Endothelial cell of umbilical vein (primary cell): ENCODE results near the gene CIDEB. TPM values are rescaled to one million over a fixed set of nuclear protein-coding genes. Genes with fewer than 3 reads are reported as not detected.

ENCODE experiments used
- BruUV-seq: library from RNA; stranded (reverse); fragments of 400-500 nt; replicated peaks from 2 replicates; lab custom pipeline; 2021; lab: Mats Ljungman, UMichigan
- CTCF ChIA-PET: fragments of 300-600, 350-600 bp; sonication (Branson Sonifier 250); formaldehyde crosslinking; loops from one replicate; lab custom pipeline; 2021; ENCODE audit warnings: antibody characterized with exemption, inconsistent platforms; lab: Charles Lee
- POLR2A ChIA-PET: fragments of 300-600, 350-600 bp; sonication (Branson Sonifier 250); formaldehyde crosslinking; loops from one replicate; lab custom pipeline; 2021; ENCODE audit warnings: antibody characterized with exemption, inconsistent platforms; lab: Charles Lee
- DNase-seq: peaks from one replicate; pipeline ENCODE4 v3.0.0-alpha.2; 2011; ENCODE audit warnings: low read depth, low spot score
- FAIRE-seq: peaks from 2 replicates; lab custom pipeline; 2011; peaks lifted over from hg19 to GRCh38; lab: Jason Lieb, UNC
- H2AFZ ChIP-seq: 2 replicates; pipeline ENCODE4 v1.6.0; 2012; ENCODE audit warnings: low read depth, low read length, control low read depth, inconsistent platforms
- H3K27ac ChIP-seq: 2 replicates; pipeline ENCODE4 v1.5.1; 2011; ENCODE audit warnings: low read depth, mild to moderate bottlenecking, control low read depth, low read length, moderate library complexity; ENCODE audit not compliant: insufficient read depth
- H3K27me3 ChIP-seq, 2 experiments: 2 replicates each; pipeline versions ENCODE4 v1.6.0 to v1.6.1; 2011; ENCODE audit warnings: low read length in 2 of 2, mixed read lengths in 1 of 2; ENCODE audit not compliant: control insufficient read depth in 2 of 2, insufficient read depth in 2 of 2
- H3K36me3 ChIP-seq, 2 experiments: 2 replicates in 1 of 2; 3 replicates in 1 of 2; pipeline ENCODE4 v1.5.1; 2011; ENCODE audit warnings: low read length in 2 of 2, mild to moderate bottlenecking in 1 of 2, moderate library complexity in 1 of 2; ENCODE audit not compliant: control insufficient read depth in 2 of 2, insufficient read depth in 2 of 2; ENCODE audit errors: extremely low read depth in 1 of 2
- H3K4me1 ChIP-seq: 3 replicates; pipeline ENCODE4 v1.5.1; 2011; ENCODE audit warnings: mild to moderate bottlenecking, low read length; ENCODE audit not compliant: control insufficient read depth, insufficient read depth; ENCODE audit errors: extremely low read depth
- H3K4me2 ChIP-seq: 2 replicates; pipeline ENCODE4 v1.6.1; 2011; ENCODE audit warnings: low read length, control low read depth, mixed read lengths; ENCODE audit not compliant: insufficient read depth
- H3K4me3 ChIP-seq, 3 experiments: fragments of 200-600 bp in 1 of 3; sonication (generic), shearing (Covaris generic) in 1 of 3; replicated peaks in 1 of 3; 2 replicates each; pipeline ENCODE4 v1.5.1; 2011 to 2016; ENCODE audit warnings: control low read depth in 3 of 3, low read length in 3 of 3, mild to moderate bottlenecking in 2 of 3, inconsistent platforms in 1 of 3, low read depth in 1 of 3, moderate library complexity in 1 of 3; ENCODE audit not compliant: insufficient read depth in 1 of 3
- H3K79me2 ChIP-seq: 2 replicates; pipeline ENCODE4 v1.6.0; 2012; ENCODE audit warnings: low read length, inconsistent platforms; ENCODE audit not compliant: control insufficient read depth, insufficient read depth
- H3K9ac ChIP-seq: replicated peaks from 2 replicates; pipeline ENCODE3; 2011; ENCODE audit warnings: low read length, control low read depth; ENCODE audit not compliant: insufficient read depth; ENCODE audit errors: extremely low read depth
- H3K9me1 ChIP-seq: replicated peaks from 3 replicates; pipeline ENCODE4 v1.6.0; 2011; ENCODE audit warnings: mild to moderate bottlenecking, low read length; ENCODE audit not compliant: control insufficient read depth, insufficient read depth; ENCODE audit errors: extremely low read depth
- H3K9me3 ChIP-seq: replicated peaks from 2 replicates; pipeline ENCODE4 v1.5.1; 2012; ENCODE audit warnings: low read length, inconsistent platforms; ENCODE audit not compliant: control insufficient read depth, insufficient read depth
- H4K20me1 ChIP-seq: replicated peaks from 2 replicates; pipeline ENCODE3; 2011; ENCODE audit warnings: mild to moderate bottlenecking, low read length; ENCODE audit not compliant: control insufficient read depth, insufficient read depth; ENCODE audit errors: extremely low read depth
- CTCF ChIP-seq, 2 donors: IDR thresholded peaks; 1 replicate in 1 of 2; 2 replicates in 1 of 2; pipeline ENCODE4 v1.5.1; 2011; ENCODE audit warnings: low read length in 2 of 2, mild to moderate bottlenecking in 2 of 2, moderate library complexity in 2 of 2, control low read depth in 1 of 2, inconsistent platforms in 1 of 2, low read depth in 1 of 2; ENCODE audit not compliant: insufficient read depth in 1 of 2; ENCODE audit errors: extremely low read depth in 1 of 2
- EZH2 ChIP-seq: IDR thresholded peaks from 2 replicates; pipeline ENCODE4 v1.6.1; 2012; ENCODE audit warnings: borderline replicate concordance, low read depth, mild to moderate bottlenecking, moderate library complexity, low read length, inconsistent platforms; ENCODE audit not compliant: severe bottlenecking
- FOS ChIP-seq: IDR thresholded peaks from 2 replicates; pipeline ENCODE4 v1.6.1; 2011; ENCODE audit warnings: mild to moderate bottlenecking, low read length, moderate library complexity, borderline replicate concordance; ENCODE audit not compliant: insufficient read depth
- GATA2 ChIP-seq: IDR thresholded peaks from 2 replicates; pipeline ENCODE4 v1.7.0; 2011; ENCODE audit warnings: low read depth, mild to moderate bottlenecking, moderate library complexity, mixed read lengths, low read length; ENCODE audit not compliant: insufficient read length, insufficient read depth
- JUN ChIP-seq: IDR thresholded peaks from 2 replicates; pipeline ENCODE4 v1.6.1; 2011; ENCODE audit warnings: borderline replicate concordance, low read depth; ENCODE audit not compliant: insufficient read length, insufficient read depth
- MAX ChIP-seq: IDR thresholded peaks from 2 replicates; pipeline ENCODE4 v1.6.1; 2011; ENCODE audit not compliant: insufficient read depth, insufficient read length
- MYC ChIP-seq: IDR thresholded peaks from one replicate; pipeline ENCODE4 v1.6.1; 2011; ENCODE audit warnings: mild to moderate bottlenecking, low read depth, low read length
- POLR2A ChIP-seq: IDR thresholded peaks from 2 replicates; pipeline ENCODE4 v1.6.1; 2012; ENCODE audit warnings: low read depth, mild to moderate bottlenecking, control low read depth, low read length
- POLR2AphosphoS5 ChIP-seq: IDR thresholded peaks from 2 replicates; pipeline ENCODE4 v1.6.1; 2012; ENCODE audit warnings: low read depth, mild to moderate bottlenecking, control low read depth, low read length, moderate library complexity; ENCODE audit not compliant: insufficient read depth
- dilution Hi-C: fragments of 300-500 bp; cut with MboI; formaldehyde crosslinking; loops from one replicate; pipeline ENCODE4 v1.15.0; 2019; ENCODE audit warnings: low sequenced_read_pairs; ENCODE audit not compliant: extremely low pct_ligation_motif_present
- intact Hi-C: fragments of 100-400 bp; cut with micrococcal nuclease; formaldehyde crosslinking; loops from one replicate; pipeline ENCODE4 v1.10.0; 2022
- polyA plus RNA-seq, 4 experiments: library from polyadenylated mRNA; depleted of rRNA in 3 of 4; stranded (reverse) in 3 of 4; unstranded in 1 of 4; fragments of >200 nt; gene quantifications; 2 replicates each; pipeline versions ENCODE4 v1.2.1 to v1.2.3, GENCODE V29; 2011 to 2012; ENCODE audit warnings: missing spikeins in 1 of 4
- total RNA-seq: library from RNA; stranded (reverse); gene quantifications from 2 replicates; pipeline ENCODE4 v1.2.3, GENCODE V29; 2021

CIDEB gene
- total and polyA plus RNA-seq, 2 donors (not counting 3 experiments of a cell fraction or from before 2014, with no cell fraction given) = 5.2 to 7.2 TPM

- dilution Hi-C loops (no loop called here), intact Hi-C loops (no loop called here)
- Histone ChIP-seq H3K4me3 (no peak overlapping the region), H3K27ac (no peak overlapping the region), H3K9me3 (no peaks in the 10 kb centered on the region), H2AFZ (no peak overlapping the region), H3K4me1 (peaks cover 12% of the 10 kb centered on the region), H4K20me1 (no peaks in the 10 kb centered on the region), H3K27me3 (no peaks in the 10 kb centered on the region), H3K79me2 (peaks cover 11% of the 10 kb centered on the region), H3K9ac (no peak overlapping the region), H3K9me1 (no peaks in the 10 kb centered on the region), H3K4me2 (no peak overlapping the region), H3K36me3 (peaks cover 0 to 37% of the 10 kb centered on the region in 2 experiments)
- FAIRE-seq (no peak), DNase-seq (no peak)
- CTCF ChIA-PET = interaction anchor here (1.7 kb wide), 1 partner anchor 128 kb away, joined by 5 read pairs; no protein-coding TSS in a partner anchor
- POLR2A ChIA-PET = no interaction called here
- no TSS peak for BruUV-seq
- TF ChIP-seq EZH2 = no peak
- no peak for TF ChIP-seq POLR2AphosphoS5
- no peak for TF ChIP-seq MYC
- TF ChIP-seq JUN = no peak
- TF ChIP-seq FOS = no peak
- no peak for TF ChIP-seq MAX
- TF ChIP-seq POLR2A = no peak
- TF ChIP-seq GATA2 = no peak
- no peak for TF ChIP-seq CTCF (IDR thresholded peaks at IDR 0.05; ENCODE audit: extremely low read depth in 1 of 2, insufficient read depth in 1 of 2, low read depth in 1 of 2, low read length in 2 of 2)
Observed at GRCh38 chr14:24304019-24304387, 3.8 kb downstream of the CIDEB start.
